ENCODE results near the gene GPR85. TPM values are rescaled to one million over a fixed set of nuclear protein-coding genes. Genes with fewer than 3 reads are reported as not detected.
"Not testable (repeated sequence)": the region's sequence is repeated elsewhere in the genome, so short reads cannot be mapped to it uniquely, and the experiment has no call there.

The GPR85 gene
- total RNA-seq, 1 experiment from 2014 or later: not detected

GRCh38 chr7:113118074-113118959 lies 31.7 kb upstream of the GPR85 start, which contains the start of gene SMIM30:
TSS of gene SMIM30 (minus strand) at chr7:113118554. CDS start at chr7:113117578, 976 bp downstream.
- Mint-ChIP-seq H3K4me3 (peak within 1 kb of the TSS; percentile 84 to 91), H3K27me3 (ENCODE audit: low read depth) (peaks cover 20% of the 10 kb centered on the region), H3K9me3 (no peaks in the 10 kb centered on the region), H3K36me3 (ENCODE audit: insufficient read depth in 1 of 3, low read depth in 3 of 3) (peaks cover 0 to 20% (median 19%) of the 10 kb centered on the region in 3 experiments; a peak in 5 of 7 replicates), H3K27ac (peak within 1 kb of the TSS; percentile 82 to 90 (median 86); a peak in 6 of 7 replicates), H3K4me1 (peaks cover 10 to 14% of the 10 kb centered on the region in 2 experiments)
- Histone ChIP-seq H4K5ac (ENCODE audit: insufficient read length, low read depth, low read length) (no peak within 1 kb of the TSS), H3K4me1 (ENCODE audit: insufficient read depth, low read length) (no peaks in the 10 kb centered on the region; the same call in 1 of the 2 replicates), H4K8ac (replicated peaks; ENCODE audit: insufficient read length, low read depth, low read length) (no peak within 1 kb of the TSS), H3K4ac (ENCODE audit: low read depth, low read length) (no peak within 1 kb of the TSS), H3K23me2 (ENCODE audit: insufficient read length, low read depth, low read length, poor library complexity, severe bottlenecking) (peaks cover 4% of the 10 kb centered on the region), H3K27me3 (ENCODE audit: insufficient read depth, low read length) (no peaks in the 10 kb centered on the region), H3K79me2 (ENCODE audit: insufficient read depth, low read length) (no peaks in the 10 kb centered on the region), H3K79me1 (ENCODE audit: insufficient read depth, low read depth, low read length, poor library complexity, severe bottlenecking) (no peaks in the 10 kb centered on the region), H2AFZ (ENCODE audit: low read length) (peak within 1 kb of the TSS; percentile 11), H2AK5ac (ENCODE audit: insufficient read length, low read length) (no peak within 1 kb of the TSS), H3K4me2 (ENCODE audit: insufficient read depth, insufficient read length, low read length) (peak within 1 kb of the TSS; percentile 61), H3K23ac (ENCODE audit: insufficient read length, low read depth, low read length) (no peak within 1 kb of the TSS), H3K9me3 (ENCODE audit: control insufficient read depth, low read depth, low read length) (no peaks in the 10 kb centered on the region), H3K14ac (ENCODE audit: insufficient read depth, low read length) (no peak within 1 kb of the TSS), H3K56ac (ENCODE audit: insufficient read length, low read depth, low read length) (no peak within 1 kb of the TSS), H3K27ac (ENCODE audit: insufficient read length, low read depth, low read length) (no peak within 1 kb of the TSS), H3K9ac (ENCODE audit: extremely low read depth, insufficient read length, low read length) (peak within 1 kb of the TSS; percentile 82), H2BK15ac (ENCODE audit: low read depth, low read length) (no peak within 1 kb of the TSS), H2BK20ac (ENCODE audit: low read depth, low read length, poor library complexity, severe bottlenecking) (no peak within 1 kb of the TSS), H2BK5ac (ENCODE audit: insufficient read length, low read length) (no peak within 1 kb of the TSS), H3K18ac (ENCODE audit: insufficient read length, low read depth, low read length) (no peak within 1 kb of the TSS), H3T11ph (ENCODE audit: low read length) (no peak within 1 kb of the TSS), H4K20me1 (ENCODE audit: control insufficient read depth, insufficient read depth, insufficient read length) (no peaks in the 10 kb centered on the region), H4K91ac (ENCODE audit: insufficient read length, low read depth, low read length) (no peak within 1 kb of the TSS), H2BK12ac (ENCODE audit: insufficient read length, low read depth, low read length) (no peak within 1 kb of the TSS), H2BK120ac (ENCODE audit: low read depth, low read length, poor library complexity, severe bottlenecking) (no peak within 1 kb of the TSS)
- DNase-seq: peak; percentile 86
- WGBS (ENCODE audit: extremely low coverage, insufficient read length, low lambda C conversion rate): no CpG with 5 or more reads among the region's 35 CpGs
- TF ChIP-seq CTCF (conservative IDR thresholded peaks at IDR 0.05): 0 out of 3 replicates have a peak, but pooled peaks have one; percentile 11

GRCh38 chr7:113117374-113117774 lies 30.7 kb upstream of the GPR85 start:
- no CpG with 5 or more reads among the region's 4 CpGs for WGBS (ENCODE audit: extremely low coverage, insufficient read length, low lambda C conversion rate)
- H3K79me2 ChIP-seq (ENCODE audit: insufficient read depth, low read length); H3K27ac ChIP-seq (ENCODE audit: insufficient read length, low read depth, low read length); H3K23ac ChIP-seq (ENCODE audit: insufficient read length, low read depth, low read length); H3K4ac ChIP-seq (ENCODE audit: low read depth, low read length); H4K20me1 ChIP-seq (ENCODE audit: control insufficient read depth, insufficient read depth, insufficient read length); H3T11ph ChIP-seq (ENCODE audit: low read length); H2BK5ac ChIP-seq (ENCODE audit: insufficient read length, low read length); H3K9me3 ChIP-seq (ENCODE audit: control insufficient read depth, low read depth, low read length); H2AFZ ChIP-seq (ENCODE audit: low read length); H4K8ac ChIP-seq (replicated peaks; ENCODE audit: insufficient read length, low read depth, low read length); H3K56ac ChIP-seq (ENCODE audit: insufficient read length, low read depth, low read length); H2BK12ac ChIP-seq (ENCODE audit: insufficient read length, low read depth, low read length); DNase-seq; H4K91ac ChIP-seq (ENCODE audit: insufficient read length, low read depth, low read length); H2BK20ac ChIP-seq (ENCODE audit: low read depth, low read length, poor library complexity, severe bottlenecking); H3K9me3 Mint-ChIP-seq; H3K4me1 ChIP-seq (ENCODE audit: insufficient read depth, low read length); H3K18ac ChIP-seq (ENCODE audit: insufficient read length, low read depth, low read length); H3K23me2 ChIP-seq (ENCODE audit: insufficient read length, low read depth, low read length, poor library complexity, severe bottlenecking); H2AK5ac ChIP-seq (ENCODE audit: insufficient read length, low read length); H4K5ac ChIP-seq (ENCODE audit: insufficient read length, low read depth, low read length); H2BK15ac ChIP-seq (ENCODE audit: low read depth, low read length); H2BK120ac ChIP-seq (ENCODE audit: low read depth, low read length, poor library complexity, severe bottlenecking); H3K79me1 ChIP-seq (ENCODE audit: insufficient read depth, low read depth, low read length, poor library complexity, severe bottlenecking); H3K14ac ChIP-seq (ENCODE audit: insufficient read depth, low read length); H3K27me3 ChIP-seq (ENCODE audit: insufficient read depth, low read length): not testable (repeated sequence)
- H3K4me2 ChIP-seq (ENCODE audit: insufficient read depth, insufficient read length, low read length): peak overlapping the region; percentile 61
- peak overlapping the region; percentile 42 for H3K9ac ChIP-seq (ENCODE audit: extremely low read depth, insufficient read length, low read length)
- peaks cover 0 to 20% (median 19%) of the 10 kb centered on the region in 3 experiments; a peak in 5 of 7 replicates for H3K36me3 Mint-ChIP-seq (ENCODE audit: insufficient read depth in 1 of 3, low read depth in 3 of 3)
- H3K27ac Mint-ChIP-seq: peak overlapping the region; percentile 8 to 90 (median 82); a peak in 4 of 7 replicates
- H3K27me3 Mint-ChIP-seq (ENCODE audit: low read depth): peaks cover 18% of the 10 kb centered on the region
- H3K4me1 Mint-ChIP-seq: peaks cover 10 to 14% of the 10 kb centered on the region in 2 experiments
- H3K4me3 Mint-ChIP-seq: peak overlapping the region; percentile 84 to 91
